Eye (tissue), 1 donor: ENCODE data around the gene RSPH6A.
"Not testable (repeated sequence)": the region's sequence is repeated elsewhere in the genome, so short reads cannot be mapped to it uniquely, and the experiment has no call there.

Source experiments
- DNase-seq: peaks from one replicate; pipeline ENCODE4 v3.0.0-alpha.2; 2015

The RSPH6A gene

GRCh38 chr19:45764475-45764874 is 50.6 kb downstream of the RSPH6A start:
- peak; percentile 58 for DNase-seq

GRCh38 chr19:45763691-45764294 is 51.3 kb downstream of the RSPH6A start:
- peak; percentile 57 for DNase-seq

- no peak for DNase-seq
These were observed 52.1 kb downstream of the RSPH6A start for GRCh38 chr19:45762870-45763631.

GRCh38 chr19:45761714-45762113 is 53.4 kb downstream of the RSPH6A start:
- DNase-seq, result no peak

- no peak for DNase-seq
These were observed 56.2 kb downstream of the RSPH6A start for GRCh38 chr19:45758921-45759320.

GRCh38 chr19:45757695-45758094 is 57.4 kb downstream of the RSPH6A start:
- DNase-seq, result no peak

GRCh38 chr19:45754323-45754722 is 60.8 kb downstream of the RSPH6A start:
- DNase-seq, result no peak

- DNase-seq, result no peak
These were observed 61.6 kb downstream of the RSPH6A start for GRCh38 chr19:45753548-45753947.

- no peak for DNase-seq
These were observed 62.5 kb downstream of the RSPH6A start for GRCh38 chr19:45752639-45753038.

- DNase-seq, result not testable (repeated sequence)
These were observed 63.6 kb downstream of the RSPH6A start for GRCh38 chr19:45751483-45751882.

GRCh38 chr19:45747513-45747912 is 67.6 kb downstream of the RSPH6A start:
- DNase-seq, result no peak

GRCh38 chr19:45746866-45747265 is 68.2 kb downstream of the RSPH6A start:
- no peak for DNase-seq
